ENCODE measurements around the gene DAP. TPM values are rescaled to one million over a fixed set of nuclear protein-coding genes. Genes with fewer than 3 reads are reported as not detected.

Gene DAP
- polyA plus RNA-seq, 1 donor (not counting 4 experiments of a cell fraction or from before 2014, with no cell fraction given), result 30.4 TPM

DNA sequence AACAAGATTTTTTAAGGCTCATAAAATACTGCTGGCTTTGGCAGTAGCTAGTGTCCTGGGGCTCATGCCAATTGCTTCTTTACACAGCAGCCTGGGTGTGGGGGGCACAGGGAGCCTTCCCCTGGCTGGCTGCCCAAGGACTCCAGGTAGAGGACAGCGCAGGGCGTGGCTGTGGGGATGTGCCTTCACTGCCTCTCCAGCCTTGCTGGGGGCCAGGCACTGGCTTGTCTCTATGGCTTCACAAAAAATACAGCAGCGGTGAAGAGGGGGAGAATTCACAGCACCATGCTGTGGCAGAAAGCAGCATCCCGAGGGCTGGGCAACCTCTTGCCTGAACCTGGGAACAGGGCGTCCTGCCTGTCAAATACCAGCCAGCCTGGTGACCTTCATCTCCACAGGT is 57.4 kb downstream of the DAP start:
- Histone ChIP-seq H3K79me2 (ENCODE audit: control insufficient read depth, insufficient read depth, low read length) (peaks cover 3% of the 10 kb centered on the region), H3K4me2 (ENCODE audit: control insufficient read depth, extremely low read depth, insufficient read depth, low read depth, low read length) (peak overlapping the region; percentile 49), H2AFZ (ENCODE audit: control insufficient read depth, low read length) (no peak overlapping the region), H3K27me3 (ENCODE audit: control insufficient read depth, extremely low read depth, insufficient read depth, low read length) (no peaks in the 10 kb centered on the region), H3K27ac (ENCODE audit: control insufficient read depth, insufficient read depth, low read length) (peak overlapping the region; percentile 89), H3K9ac (ENCODE audit: control insufficient read depth, extremely low read depth, insufficient read depth, low read length) (peak overlapping the region; percentile 62), H3K4me3 (ENCODE audit: control insufficient read depth in 2 of 3, extremely low read depth in 1 of 3, insufficient read depth in 2 of 3, low read depth in 1 of 3, low read length in 3 of 3) (no peak overlapping the region), H3K9me1 (ENCODE audit: control insufficient read depth, extremely low read depth, insufficient read depth, low read length) (no peaks in the 10 kb centered on the region), H3K36me3 (ENCODE audit: control insufficient read depth in 2 of 2, extremely low read depth in 1 of 2, insufficient read depth in 2 of 2, low read length in 2 of 2) (no peaks in the 10 kb centered on the region), H3K4me1 (ENCODE audit: control insufficient read depth, extremely low read depth, insufficient read depth, low read length) (peaks cover 65% of the 10 kb centered on the region), H4K20me1 (ENCODE audit: control insufficient read depth, extremely low read depth, insufficient read depth, low read length) (no peaks in the 10 kb centered on the region), H3K9me3 (ENCODE audit: control insufficient read depth, low read depth, low read length) (no peaks in the 10 kb centered on the region)
- no peak for DNase-seq (ENCODE audit: low read depth, low spot score)
- FAIRE-seq, result no peak
- dilution Hi-C loops (cut with MboI; ENCODE audit: extremely low pct_ligation_motif_present, low sequenced_read_pairs), result no loop called here
- TF ChIP-seq EZH2 (IDR thresholded peaks at IDR 0.05; ENCODE audit: low read length), result no peak
- TF ChIP-seq, protein P1, sequence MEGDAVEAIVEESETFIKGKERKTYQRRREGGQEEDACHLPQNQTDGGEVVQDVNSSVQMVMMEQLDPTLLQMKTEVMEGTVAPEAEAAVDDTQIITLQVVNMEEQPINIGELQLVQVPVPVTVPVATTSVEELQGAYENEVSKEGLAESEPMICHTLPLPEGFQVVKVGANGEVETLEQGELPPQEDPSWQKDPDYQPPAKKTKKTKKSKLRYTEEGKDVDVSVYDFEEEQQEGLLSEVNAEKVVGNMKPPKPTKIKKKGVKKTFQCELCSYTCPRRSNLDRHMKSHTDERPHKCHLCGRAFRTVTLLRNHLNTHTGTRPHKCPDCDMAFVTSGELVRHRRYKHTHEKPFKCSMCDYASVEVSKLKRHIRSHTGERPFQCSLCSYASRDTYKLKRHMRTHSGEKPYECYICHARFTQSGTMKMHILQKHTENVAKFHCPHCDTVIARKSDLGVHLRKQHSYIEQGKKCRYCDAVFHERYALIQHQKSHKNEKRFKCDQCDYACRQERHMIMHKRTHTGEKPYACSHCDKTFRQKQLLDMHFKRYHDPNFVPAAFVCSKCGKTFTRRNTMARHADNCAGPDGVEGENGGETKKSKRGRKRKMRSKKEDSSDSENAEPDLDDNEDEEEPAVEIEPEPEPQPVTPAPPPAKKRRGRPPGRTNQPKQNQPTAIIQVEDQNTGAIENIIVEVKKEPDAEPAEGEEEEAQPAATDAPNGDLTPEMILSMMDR (optimal IDR thresholded peaks at IDR 0.05 in 1 of 3, IDR thresholded peaks at IDR 0.05 in 1 of 3, conservative IDR thresholded peaks at IDR 0.05 in 1 of 3; ENCODE audit: extremely low read depth in 1 of 3, insufficient read depth in 2 of 3, low read length in 3 of 3), result no peak

DNA sequence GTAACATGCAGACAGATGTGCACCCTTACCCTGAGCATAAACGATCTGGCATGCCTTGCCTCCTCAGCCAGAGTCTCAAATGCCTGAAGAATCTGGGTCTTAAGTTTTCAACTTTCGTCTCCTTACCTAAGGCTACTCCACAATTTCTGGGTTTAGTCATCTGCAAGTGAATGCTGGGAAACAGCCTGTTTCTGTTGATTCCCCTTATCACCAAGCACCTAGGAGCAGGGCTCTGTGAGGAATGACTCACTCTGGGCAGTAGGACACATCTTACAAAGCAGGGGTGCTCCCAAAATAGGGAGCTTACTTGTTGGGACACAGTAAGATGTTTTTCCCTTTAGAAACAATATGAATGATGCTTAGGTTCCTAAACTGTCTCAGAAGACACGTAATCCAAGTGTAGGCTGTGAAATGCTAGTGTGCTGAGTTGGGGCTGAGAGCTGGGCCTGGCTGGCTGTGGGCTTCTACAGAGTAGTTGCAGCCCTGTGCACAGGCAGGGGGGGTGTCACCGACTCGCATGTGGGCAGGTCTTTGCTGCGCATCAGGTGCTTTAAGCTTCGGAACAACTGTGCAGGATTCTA is 58.0 kb downstream of the DAP start:
- no peak overlapping the region for H2AFZ ChIP-seq (ENCODE audit: control insufficient read depth, low read length)
- no peaks in the 10 kb centered on the region for H3K79me2 ChIP-seq (ENCODE audit: control insufficient read depth, insufficient read depth, low read length)
- H4K20me1 ChIP-seq (ENCODE audit: control insufficient read depth, extremely low read depth, insufficient read depth, low read length), result no peaks in the 10 kb centered on the region
- TF ChIP-seq, protein P1 (optimal IDR thresholded peaks at IDR 0.05 in 1 of 3, IDR thresholded peaks at IDR 0.05 in 1 of 3, conservative IDR thresholded peaks at IDR 0.05 in 1 of 3; ENCODE audit: extremely low read depth in 1 of 3, insufficient read depth in 2 of 3, low read length in 3 of 3), result no peak
- no peak for TF ChIP-seq EZH2 (IDR thresholded peaks at IDR 0.05; ENCODE audit: low read length)
- H3K36me3 ChIP-seq (ENCODE audit: control insufficient read depth in 2 of 2, extremely low read depth in 1 of 2, insufficient read depth in 2 of 2, low read length in 2 of 2), result no peaks in the 10 kb centered on the region
- DNase-seq (ENCODE audit: low read depth, low spot score) (peak; percentile 82), FAIRE-seq (peak; percentile 58)
- peak overlapping the region in 1 of 3 experiments; percentile 32 for H3K4me3 ChIP-seq (ENCODE audit: control insufficient read depth in 2 of 3, extremely low read depth in 1 of 3, insufficient read depth in 2 of 3, low read depth in 1 of 3, low read length in 3 of 3)
- dilution Hi-C loops (cut with MboI; ENCODE audit: extremely low pct_ligation_motif_present, low sequenced_read_pairs), result no loop called here
- peak overlapping the region; percentile 89 for H3K27ac ChIP-seq (ENCODE audit: control insufficient read depth, insufficient read depth, low read length)
- H3K9me3 ChIP-seq (ENCODE audit: control insufficient read depth, low read depth, low read length), result no peaks in the 10 kb centered on the region
- peak overlapping the region; percentile 63 for H3K4me2 ChIP-seq (ENCODE audit: control insufficient read depth, extremely low read depth, insufficient read depth, low read depth, low read length)
- H3K27me3 ChIP-seq (ENCODE audit: control insufficient read depth, extremely low read depth, insufficient read depth, low read length), result no peaks in the 10 kb centered on the region
- peaks cover 62% of the 10 kb centered on the region for H3K4me1 ChIP-seq (ENCODE audit: control insufficient read depth, extremely low read depth, insufficient read depth, low read length)
- no peaks in the 10 kb centered on the region for H3K9me1 ChIP-seq (ENCODE audit: control insufficient read depth, extremely low read depth, insufficient read depth, low read length)
- peak overlapping the region; percentile 62 for H3K9ac ChIP-seq (ENCODE audit: control insufficient read depth, extremely low read depth, insufficient read depth, low read length)

Measured in keratinocyte (primary cell).